Activated CD4-positive, alpha-beta memory T cell treated with anti-CD3 and anti-CD28 coated beads for 36 hours (primary cell): ENCODE data around the gene BRAT1. TPM values are rescaled to one million over a fixed set of nuclear protein-coding genes. Genes with fewer than 3 reads are reported as not detected.
"Not testable (repeated sequence)": the region's sequence is repeated elsewhere in the genome, so short reads cannot be mapped to it uniquely, and the experiment has no call there.

Experiments used
- CTCF ChIA-PET: fragments of 350-600 bp; sonication (Branson Sonifier 250); formaldehyde crosslinking; loops from one replicate; lab custom pipeline; 2021; ENCODE audit warnings: antibody characterized with exemption, inconsistent platforms; lab: Charles Lee
- POLR2A ChIA-PET: fragments of 350-600 bp; sonication (Branson Sonifier 250); formaldehyde crosslinking; loops from one replicate; lab custom pipeline; 2021; ENCODE audit warnings: antibody characterized with exemption; lab: Charles Lee
- DNase-seq: peaks from one replicate; pipeline ENCODE4 v3.0.0-alpha.2; 2020
- H3K27ac Mint-ChIP-seq: one replicate; pipeline ENCODE4 v1.8.0; 2021; ENCODE audit warnings: mixed read lengths
- H3K27me3 Mint-ChIP-seq: one replicate; pipeline ENCODE4 v1.8.0; 2021; ENCODE audit warnings: mixed read lengths
- H3K36me3 Mint-ChIP-seq: one replicate; pipeline ENCODE4 v1.8.0; 2021; ENCODE audit warnings: mixed read lengths
- H3K4me1 Mint-ChIP-seq: one replicate; pipeline ENCODE4 v1.8.0; 2021; ENCODE audit warnings: low read depth, mixed read lengths
- H3K4me3 Mint-ChIP-seq: one replicate; pipeline ENCODE4 v1.8.0; 2021; ENCODE audit warnings: mild to moderate bottlenecking, mixed read lengths
- H3K9me3 Mint-ChIP-seq: one replicate; pipeline ENCODE4 v1.8.0; 2021; ENCODE audit warnings: mixed read lengths
- intact Hi-C: fragments of 100-400 bp; cut with micrococcal nuclease; formaldehyde crosslinking; loops from one replicate; pipeline ENCODE4 v1.15.1; 2023
- total RNA-seq, 2 experiments: library from RNA; stranded (reverse); gene quantifications; one replicate each; pipeline ENCODE4 v1.2.3, GENCODE V29; 2021

Gene BRAT1
- total RNA-seq, 2 experiments from 2014 or later: 33.5 to 33.6 TPM

DNA sequence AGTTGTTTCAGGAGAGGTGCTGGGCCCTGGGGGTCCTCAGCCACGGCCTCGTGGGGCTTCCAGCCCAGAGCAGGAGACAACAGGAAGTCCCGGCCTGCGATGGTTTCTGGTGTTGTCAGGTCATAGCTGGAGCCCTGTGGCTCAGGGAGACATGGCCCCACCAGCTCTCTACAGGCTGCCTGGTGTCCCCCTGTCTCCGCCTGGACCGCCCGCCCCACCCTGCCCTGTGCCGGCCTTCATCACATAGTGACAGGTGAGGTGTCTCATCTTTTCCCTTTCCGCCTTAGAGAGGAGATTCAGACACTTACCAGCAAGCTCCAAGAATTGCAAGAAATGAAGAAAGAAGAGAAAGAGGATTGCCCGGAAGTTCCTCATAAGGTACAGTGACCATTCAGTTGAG, 39.3 kb upstream of the BRAT1 start:
- H3K4me3 Mint-ChIP-seq: no peak overlapping the region
- H3K36me3 Mint-ChIP-seq: peaks cover 8% of the 10 kb centered on the region
- ChIA-PET CTCF (no interaction called here), POLR2A (no interaction called here)
- H3K27me3 Mint-ChIP-seq: no peaks in the 10 kb centered on the region
- no peak overlapping the region for H3K27ac Mint-ChIP-seq
- H3K9me3 Mint-ChIP-seq: no peaks in the 10 kb centered on the region
- no peaks in the 10 kb centered on the region for H3K4me1 Mint-ChIP-seq
- no peak for DNase-seq
- intact Hi-C loops: no loop called here

DNA sequence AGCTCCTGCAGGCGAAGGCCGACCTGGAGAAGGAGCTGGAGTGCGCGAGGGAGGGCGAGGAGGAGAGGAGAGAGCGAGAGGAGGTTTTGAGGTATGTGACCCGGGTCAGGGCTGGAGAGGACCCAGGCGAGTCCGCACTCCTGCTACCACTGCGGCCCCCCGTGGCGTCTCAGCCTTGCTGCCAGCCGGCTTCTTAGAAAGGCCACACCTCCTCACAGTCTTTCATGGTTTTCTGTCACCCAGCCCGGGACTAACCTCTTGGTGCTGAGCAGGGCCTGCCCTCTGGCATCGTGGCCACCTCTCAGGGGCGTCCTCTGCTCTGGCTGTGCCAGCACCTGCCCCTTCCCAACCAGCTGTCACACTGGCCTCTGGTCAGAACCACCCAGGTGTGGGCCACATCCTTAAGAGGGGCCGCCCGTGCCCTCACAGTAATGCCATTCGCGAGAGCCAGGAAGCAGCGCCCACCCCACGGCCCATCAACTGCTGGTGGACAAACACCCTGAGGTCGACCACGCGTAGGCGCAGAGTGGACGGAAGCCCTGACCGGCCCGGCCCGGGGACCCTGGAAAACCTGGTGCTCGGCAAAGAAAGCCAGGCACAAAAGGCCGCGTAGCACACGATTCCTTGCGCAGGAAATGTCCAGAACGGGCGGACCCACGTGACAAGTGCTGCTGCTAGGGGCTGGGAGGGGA, 37.9 kb upstream of the BRAT1 start:
- Mint-ChIP-seq H3K4me1 (no peaks in the 10 kb centered on the region), H3K27me3 (no peaks in the 10 kb centered on the region), H3K4me3 (no peak overlapping the region), H3K27ac (no peak overlapping the region), H3K36me3 (peaks cover 5% of the 10 kb centered on the region), H3K9me3 (no peaks in the 10 kb centered on the region)
- no peak for DNase-seq
- CTCF ChIA-PET: no interaction called here
- POLR2A ChIA-PET: no interaction called here
- intact Hi-C loops: no loop called here

DNA sequence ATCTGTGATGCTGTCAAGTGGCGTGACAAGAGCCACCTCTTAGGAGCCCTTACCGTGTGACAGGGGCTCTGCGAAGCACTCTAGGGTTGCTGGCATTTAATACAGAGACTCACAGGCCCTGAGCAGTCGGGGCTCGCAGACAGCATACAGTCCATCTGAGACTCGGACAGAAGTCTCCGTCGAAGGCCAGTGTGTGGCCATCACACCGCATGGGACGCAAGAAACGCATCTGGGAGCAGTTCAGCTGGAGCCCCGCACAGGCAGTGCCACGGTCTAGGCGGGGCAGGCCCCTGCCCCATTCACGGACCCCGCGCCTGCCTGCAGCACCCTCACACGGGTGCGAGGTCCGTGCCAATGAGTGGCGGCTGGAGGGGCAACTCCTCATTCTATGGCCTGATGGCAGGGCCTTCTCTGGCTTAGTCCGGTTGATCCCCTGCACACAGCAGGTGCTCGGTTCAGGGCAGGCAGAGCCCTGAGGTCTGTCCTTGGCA, 37.1 kb upstream of the BRAT1 start:
- DNase-seq: no peak
- Mint-ChIP-seq H3K4me3 (no peak overlapping the region), H3K36me3 (peaks cover 5% of the 10 kb centered on the region), H3K27ac (no peak overlapping the region), H3K9me3 (no peaks in the 10 kb centered on the region), H3K4me1 (no peaks in the 10 kb centered on the region), H3K27me3 (no peaks in the 10 kb centered on the region)
- intact Hi-C loops: no loop called here
- ChIA-PET CTCF (no interaction called here), POLR2A (no interaction called here)

DNA sequence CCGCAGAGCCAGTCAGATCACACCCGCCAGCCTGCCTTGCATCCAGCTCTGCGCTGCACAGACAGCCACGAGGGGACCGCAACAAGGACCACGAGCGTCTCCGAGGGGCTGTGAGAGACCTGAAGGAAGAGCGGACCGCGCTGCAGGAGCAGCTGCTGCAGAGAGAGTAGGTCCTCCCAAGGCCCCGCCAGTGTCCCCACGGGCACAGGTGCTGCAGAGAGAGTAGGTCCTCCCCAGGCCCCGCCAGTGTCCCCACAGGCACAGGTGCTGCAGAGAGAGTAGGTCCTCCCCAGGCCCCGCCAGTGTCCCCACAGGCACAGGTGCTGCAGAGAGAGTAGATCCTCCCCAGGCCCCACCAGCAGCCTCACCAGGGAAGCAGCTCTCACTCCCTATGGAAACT, 34.6 kb upstream of the BRAT1 start:
- H3K4me1 Mint-ChIP-seq, H3K27ac Mint-ChIP-seq, H3K27me3 Mint-ChIP-seq, DNase-seq, CTCF ChIA-PET, H3K9me3 Mint-ChIP-seq, POLR2A ChIA-PET, H3K36me3 Mint-ChIP-seq, intact Hi-C loops, H3K4me3 Mint-ChIP-seq: not testable (repeated sequence)

DNA sequence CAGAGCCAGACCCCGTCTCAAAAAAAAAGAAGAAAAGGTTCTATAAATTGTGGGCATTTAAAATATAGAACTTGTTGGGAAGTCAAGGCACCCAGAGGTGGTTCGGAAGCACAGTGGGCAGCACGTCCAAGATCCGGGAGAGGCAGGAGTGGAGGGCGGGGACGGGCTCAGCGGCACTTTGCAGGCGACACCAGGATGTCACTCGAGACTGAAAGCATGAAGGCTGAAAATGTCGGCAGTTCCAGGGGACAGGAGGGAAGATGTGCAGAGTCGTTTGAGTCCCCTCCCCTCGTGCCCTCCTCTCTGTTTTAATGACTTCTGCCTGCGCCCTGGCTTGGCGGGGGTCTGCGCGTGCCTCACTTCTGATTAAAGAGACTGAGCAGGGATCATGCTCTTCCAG, 34.0 kb upstream of the BRAT1 start:
- H3K27ac Mint-ChIP-seq: no peak overlapping the region
- H3K4me3 Mint-ChIP-seq: no peak overlapping the region
- H3K27me3 Mint-ChIP-seq: no peaks in the 10 kb centered on the region
- intact Hi-C loops: no loop called here
- CTCF ChIA-PET: interaction anchor here (1.1 kb wide), 1 partner anchor 158 kb away, joined by 3 read pairs; no protein-coding TSS in a partner anchor
- no peak for DNase-seq
- POLR2A ChIA-PET: no interaction called here
- H3K9me3 Mint-ChIP-seq: no peaks in the 10 kb centered on the region
- peaks cover 5% of the 10 kb centered on the region for H3K36me3 Mint-ChIP-seq
- H3K4me1 Mint-ChIP-seq: no peaks in the 10 kb centered on the region

DNA sequence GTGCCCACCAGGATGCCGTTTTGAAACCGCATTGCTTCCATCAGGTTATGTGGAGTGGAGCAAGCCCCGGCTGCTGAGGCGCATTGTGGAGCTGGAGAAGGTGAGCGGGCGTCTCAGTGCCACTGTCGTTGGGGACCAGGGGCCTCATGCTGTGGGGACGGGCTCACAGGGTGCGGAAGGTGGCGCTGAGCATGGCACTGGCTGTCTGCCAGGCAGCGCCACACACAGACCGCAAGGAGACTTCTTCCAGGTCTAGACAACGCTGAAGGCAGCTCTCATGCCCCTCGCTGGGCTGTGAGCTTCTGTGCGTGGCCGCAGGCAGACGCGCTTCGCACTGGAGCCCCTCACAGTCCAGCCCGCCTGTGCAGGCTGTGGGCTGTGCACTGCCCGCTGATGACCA, 32.5 kb upstream of the BRAT1 start:
- Mint-ChIP-seq H3K27me3 (no peaks in the 10 kb centered on the region), H3K36me3 (peaks cover 5% of the 10 kb centered on the region), H3K9me3 (no peaks in the 10 kb centered on the region), H3K27ac (no peak overlapping the region), H3K4me1 (no peaks in the 10 kb centered on the region), H3K4me3 (no peak overlapping the region)
- ChIA-PET POLR2A (no interaction called here), CTCF (no interaction called here)
- no peak for DNase-seq
- intact Hi-C loops: no loop called here

DNA sequence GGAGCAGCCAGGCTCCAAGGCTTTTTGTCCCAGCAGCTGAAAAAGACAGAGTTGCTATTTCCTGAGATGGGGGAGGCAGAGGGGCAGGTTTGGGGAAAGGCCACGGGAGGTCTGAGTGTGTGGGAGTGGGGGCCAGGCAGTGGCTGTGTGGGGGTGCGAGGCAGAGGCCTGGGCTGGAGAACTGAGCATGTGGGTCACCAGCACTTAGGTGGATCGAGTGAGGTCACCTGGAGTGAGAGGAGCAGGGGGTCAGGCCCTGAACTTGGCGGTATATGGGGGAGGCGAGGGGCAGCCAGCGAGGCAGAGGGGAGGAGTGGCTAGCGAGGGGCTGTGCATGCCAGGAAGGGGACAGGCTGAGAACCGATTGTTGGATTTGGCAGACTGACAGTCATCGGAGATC, 31.8 kb upstream of the BRAT1 start:
- Mint-ChIP-seq H3K4me1 (no peaks in the 10 kb centered on the region), H3K4me3 (no peak overlapping the region), H3K36me3 (peaks cover 5% of the 10 kb centered on the region), H3K9me3 (no peaks in the 10 kb centered on the region), H3K27ac (no peak overlapping the region), H3K27me3 (no peaks in the 10 kb centered on the region)
- ChIA-PET POLR2A (no interaction called here), CTCF (no interaction called here)
- intact Hi-C loops: no loop called here
- no peak for DNase-seq

DNA sequence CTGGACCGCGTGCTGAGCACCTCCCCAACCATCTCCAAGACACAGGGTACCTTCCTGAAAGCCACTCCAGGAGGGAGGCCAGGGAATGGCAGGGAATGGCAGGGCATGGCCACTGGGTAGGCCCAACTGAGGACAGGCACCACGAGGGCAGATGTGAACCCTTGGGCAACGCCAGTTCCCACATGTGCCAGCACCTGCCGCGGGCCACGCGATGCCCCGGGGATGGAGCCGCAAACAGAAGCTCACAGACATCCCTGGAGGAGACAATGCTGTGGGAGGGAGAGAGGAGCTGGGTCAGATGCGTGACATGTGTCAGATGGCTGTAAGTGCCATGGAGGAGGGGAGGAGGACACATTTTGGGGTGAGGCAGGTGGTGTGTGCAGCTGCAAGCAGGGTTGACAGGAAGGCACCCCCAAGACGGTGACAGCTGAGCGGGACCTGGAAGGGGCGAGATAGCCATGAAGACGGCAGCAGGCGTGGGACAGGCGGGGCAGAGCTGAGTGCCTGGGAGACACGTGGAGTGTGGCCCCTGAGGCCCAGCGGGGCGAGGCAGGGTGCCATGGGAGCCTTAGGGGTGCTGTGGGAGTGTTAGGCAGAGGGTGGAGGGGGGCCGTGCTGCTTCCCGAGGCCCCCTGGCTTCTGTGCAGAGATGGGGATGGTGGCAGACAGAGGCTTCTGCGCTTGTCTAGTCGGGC, 31.1 kb upstream of the BRAT1 start:
- H3K36me3 Mint-ChIP-seq: peaks cover 3% of the 10 kb centered on the region
- H3K27ac Mint-ChIP-seq: no peak overlapping the region
- intact Hi-C loops: no loop called here
- CTCF ChIA-PET: no interaction called here
- POLR2A ChIA-PET: no interaction called here
- DNase-seq: no peak
- H3K4me1 Mint-ChIP-seq: no peaks in the 10 kb centered on the region
- H3K9me3 Mint-ChIP-seq: no peaks in the 10 kb centered on the region
- no peak overlapping the region for H3K4me3 Mint-ChIP-seq
- no peaks in the 10 kb centered on the region for H3K27me3 Mint-ChIP-seq

DNA sequence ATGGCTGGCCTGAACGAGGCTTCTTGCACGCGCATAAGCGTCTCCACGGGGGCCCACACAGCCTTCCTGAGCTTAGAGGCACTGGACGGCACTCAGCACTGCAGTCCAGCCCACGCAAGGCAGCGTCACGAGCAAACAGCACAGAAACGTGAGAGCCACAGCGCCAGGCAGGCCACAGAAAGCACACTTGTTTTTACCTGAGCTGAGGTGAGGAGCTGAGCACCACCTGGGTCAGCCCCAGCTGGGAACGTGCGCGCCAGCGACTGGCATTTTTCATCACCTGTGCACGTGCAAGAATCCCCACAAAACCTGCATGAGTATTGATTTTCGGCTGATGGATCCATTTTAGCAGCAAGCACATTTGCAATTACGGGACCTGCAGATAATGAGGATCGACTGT, 30.1 kb upstream of the BRAT1 start:
- H3K27me3 Mint-ChIP-seq: no peaks in the 10 kb centered on the region
- H3K9me3 Mint-ChIP-seq: no peaks in the 10 kb centered on the region
- POLR2A ChIA-PET: no interaction called here
- no peak overlapping the region for H3K4me3 Mint-ChIP-seq
- DNase-seq: no peak
- CTCF ChIA-PET: no interaction called here
- H3K4me1 Mint-ChIP-seq: no peaks in the 10 kb centered on the region
- no peak overlapping the region for H3K27ac Mint-ChIP-seq
- intact Hi-C loops: no loop called here
- H3K36me3 Mint-ChIP-seq: peaks cover 3% of the 10 kb centered on the region

DNA sequence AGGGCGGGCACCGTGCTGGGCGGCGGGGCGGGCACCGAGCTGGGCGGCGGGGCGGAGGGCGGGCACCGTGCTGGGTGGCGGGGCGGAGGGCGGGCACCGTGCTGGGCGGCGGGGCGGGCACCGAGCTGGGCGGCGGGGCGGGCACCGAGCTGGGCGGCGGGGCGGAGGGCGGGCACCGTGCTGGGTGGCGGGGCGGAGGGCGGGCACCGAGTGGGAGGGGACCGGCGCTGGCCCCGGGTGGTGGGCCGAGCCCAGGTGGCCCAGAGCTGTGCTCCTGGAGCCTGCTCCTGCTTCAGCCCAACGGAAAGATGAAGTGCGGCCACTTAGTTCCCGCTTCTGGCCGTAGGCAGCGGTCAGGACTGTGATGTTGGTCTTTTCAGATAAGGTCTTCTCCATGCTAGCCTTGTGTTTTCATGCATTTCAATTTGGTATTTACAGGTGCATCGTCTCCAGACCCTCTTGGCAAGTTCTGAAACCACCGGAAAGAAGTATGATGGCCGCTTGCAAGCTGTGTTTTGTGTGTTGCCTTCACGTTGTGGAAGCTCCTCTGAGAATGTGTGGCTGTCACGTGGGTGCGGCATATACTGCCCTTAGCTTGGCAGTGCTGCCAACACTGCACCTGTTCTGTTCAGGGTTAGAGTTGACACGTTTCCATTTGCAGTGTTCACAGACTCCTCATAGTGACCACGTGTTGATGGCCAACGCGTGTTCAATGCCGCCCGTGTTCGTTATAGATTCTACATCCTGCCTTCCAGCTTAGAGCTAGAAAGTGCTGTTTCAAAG, 28.7 kb upstream of the BRAT1 start:
- CTCF ChIA-PET: no interaction called here

DNA sequence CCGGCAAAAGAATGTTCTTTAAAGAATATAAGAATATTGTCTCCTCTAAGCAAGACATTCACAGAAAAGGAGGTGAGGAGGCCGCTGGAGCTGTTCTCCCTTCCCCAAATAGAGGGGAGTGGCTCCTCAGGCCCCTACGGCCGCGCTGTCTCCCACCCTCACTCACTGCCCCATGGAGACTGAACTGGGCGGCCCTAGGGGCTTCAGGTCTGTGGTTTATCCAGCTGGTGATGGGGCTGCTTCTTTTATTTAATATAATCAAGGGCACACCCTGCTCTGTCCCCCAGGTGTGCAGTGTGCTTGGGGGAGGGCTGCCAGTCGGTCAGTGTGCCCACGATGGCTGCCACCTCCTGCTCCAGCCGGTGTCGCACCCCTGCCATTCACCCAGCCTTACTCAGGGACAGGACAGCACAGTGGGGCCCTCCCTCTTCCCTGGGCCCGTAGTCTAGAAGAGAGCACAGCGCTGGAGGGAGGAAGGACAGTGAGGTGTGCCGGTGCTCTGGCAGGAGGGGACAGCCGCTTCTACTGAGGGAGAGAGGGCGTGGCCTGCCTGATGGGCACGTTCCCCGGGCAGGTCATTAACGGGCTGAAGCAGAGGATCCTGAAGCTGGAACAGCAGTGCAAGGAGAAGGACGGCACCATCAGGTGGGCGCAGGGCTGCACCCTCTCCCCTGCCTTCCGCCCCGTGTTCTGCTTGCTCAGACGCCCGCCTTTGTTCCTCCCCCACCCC, 26.8 kb upstream of the BRAT1 start:
- Mint-ChIP-seq H3K27me3 (no peaks in the 10 kb centered on the region), H3K9me3 (no peaks in the 10 kb centered on the region), H3K27ac (no peak overlapping the region), H3K4me1 (no peaks in the 10 kb centered on the region), H3K4me3 (no peak overlapping the region), H3K36me3 (peaks cover 3% of the 10 kb centered on the region)
- CTCF ChIA-PET: no interaction called here
- DNase-seq: no peak
- intact Hi-C loops: no loop called here
- POLR2A ChIA-PET: no interaction called here

More for the DNA sequence above, 28.7 kb upstream of the BRAT1 start:
- POLR2A ChIA-PET: no interaction called here
- H3K4me3 Mint-ChIP-seq: no peak overlapping the region
- no peak overlapping the region for H3K27ac Mint-ChIP-seq
- no peaks in the 10 kb centered on the region for H3K27me3 Mint-ChIP-seq
- no peaks in the 10 kb centered on the region for H3K9me3 Mint-ChIP-seq
- intact Hi-C loops: no loop called here
- DNase-seq: no peak
- peaks cover 3% of the 10 kb centered on the region for H3K36me3 Mint-ChIP-seq
- no peaks in the 10 kb centered on the region for H3K4me1 Mint-ChIP-seq

DNA sequence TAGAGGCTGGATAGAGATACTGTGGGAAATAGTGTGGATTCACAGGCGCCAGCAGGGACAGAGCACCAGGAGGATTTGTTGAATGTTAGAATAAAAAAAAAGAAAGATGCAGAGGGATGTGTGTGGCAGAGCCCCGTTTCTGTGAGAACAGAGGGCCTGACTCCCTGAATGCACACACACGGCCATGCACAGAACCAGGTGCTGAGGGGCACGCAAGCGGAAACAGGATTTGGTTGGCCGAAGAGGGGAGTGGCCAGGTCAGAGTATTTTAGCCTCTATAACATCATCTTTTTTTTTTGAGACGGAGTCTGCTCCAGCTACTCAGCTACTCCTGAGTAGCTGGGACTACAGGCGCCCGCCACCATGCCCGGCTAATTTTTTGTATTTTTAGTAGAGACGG, 25.3 kb upstream of the BRAT1 start:
- POLR2A ChIA-PET: no interaction called here
- no peak overlapping the region for H3K4me3 Mint-ChIP-seq
- H3K9me3 Mint-ChIP-seq: no peaks in the 10 kb centered on the region
- H3K27me3 Mint-ChIP-seq: no peaks in the 10 kb centered on the region
- intact Hi-C loops: no loop called here
- H3K36me3 Mint-ChIP-seq: no peaks in the 10 kb centered on the region
- H3K27ac Mint-ChIP-seq: no peak overlapping the region
- DNase-seq: no peak
- H3K4me1 Mint-ChIP-seq: no peaks in the 10 kb centered on the region
- CTCF ChIA-PET: no interaction called here
